ENCODE results near the gene IL15RA. TPM values are rescaled to one million over a fixed set of nuclear protein-coding genes. Genes with fewer than 3 reads are reported as not detected.
"Not testable (repeated sequence)": the region's sequence is repeated elsewhere in the genome, so short reads cannot be mapped to it uniquely, and the experiment has no call there.

Gene IL15RA
- total RNA-seq, 1 experiment from 2014 or later = 15.3 TPM

DNA sequence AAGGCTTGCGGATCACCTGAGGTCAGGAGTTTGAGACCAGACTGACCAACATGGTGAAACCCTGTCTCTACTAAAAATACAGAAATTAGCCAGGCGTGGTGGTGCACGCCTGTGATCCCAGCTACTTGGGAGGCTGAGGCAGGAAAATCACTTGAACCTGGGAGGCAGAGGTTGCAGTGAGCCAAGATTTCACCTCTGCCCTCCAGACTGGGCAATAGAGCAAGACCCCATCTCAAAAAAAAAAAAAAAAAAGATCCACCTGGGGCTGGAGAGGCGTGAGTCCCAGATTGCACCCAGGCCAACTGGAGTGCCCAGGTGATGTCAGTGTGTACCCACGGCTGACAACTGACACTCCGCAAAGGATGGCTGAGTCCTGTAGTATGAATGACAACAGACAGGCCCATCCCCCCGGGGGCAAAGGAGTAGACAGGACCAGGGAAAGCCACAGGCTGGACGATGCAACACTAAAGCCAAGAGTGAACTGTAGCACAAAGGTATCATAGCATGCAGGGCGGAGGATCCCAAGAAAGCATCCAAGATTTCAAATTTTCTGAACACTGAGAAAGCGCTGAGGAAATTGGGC is 14.9 kb downstream of the IL15RA start:
- not testable (repeated sequence) for H3K36me3 ChIP-seq, H3K27me3 ChIP-seq, DNase-seq, H3K4me3 ChIP-seq, H3K9me3 ChIP-seq

DNA sequence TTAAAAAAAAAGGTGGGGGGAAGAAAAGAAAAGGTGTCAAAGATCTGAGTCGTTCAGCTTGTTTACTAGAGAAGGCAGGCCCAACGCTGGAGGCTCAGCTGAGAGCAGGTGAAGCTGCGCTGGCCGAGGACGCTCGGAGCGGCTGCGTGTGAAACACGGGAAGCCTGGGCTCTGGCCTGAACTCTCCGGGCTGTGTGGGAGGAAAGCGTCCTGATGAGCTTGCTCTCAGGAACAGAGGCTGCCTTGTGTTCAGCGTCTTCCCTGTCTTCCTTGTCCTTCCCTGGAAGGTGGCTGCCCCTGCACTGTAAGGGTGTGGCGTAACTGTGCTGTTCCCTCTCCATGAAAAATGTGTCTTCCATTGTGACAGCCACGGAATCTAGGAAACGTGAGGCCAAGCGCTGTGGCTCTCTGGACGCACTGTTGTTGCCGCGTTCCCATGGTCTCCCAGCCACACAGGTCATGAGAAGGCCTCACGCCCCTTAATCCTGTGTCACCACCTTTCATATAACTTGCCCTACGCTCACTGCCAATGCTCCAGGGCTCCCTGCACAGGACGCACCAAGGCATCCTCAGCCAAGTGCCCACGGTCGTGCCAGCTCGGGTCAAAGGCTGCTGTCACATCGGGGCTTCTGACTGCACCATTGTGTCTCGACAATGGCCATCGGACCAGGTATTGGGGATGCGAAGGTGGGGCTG is 15.8 kb downstream of the IL15RA start:
- H3K4me3 ChIP-seq = no peak overlapping the region
- H3K36me3 ChIP-seq = peaks cover 8% of the 10 kb centered on the region; the same call in 1 of the 2 replicates
- no peaks in the 10 kb centered on the region for H3K27me3 ChIP-seq
- no peaks in the 10 kb centered on the region for H3K9me3 ChIP-seq
- DNase-seq = no peak

DNA sequence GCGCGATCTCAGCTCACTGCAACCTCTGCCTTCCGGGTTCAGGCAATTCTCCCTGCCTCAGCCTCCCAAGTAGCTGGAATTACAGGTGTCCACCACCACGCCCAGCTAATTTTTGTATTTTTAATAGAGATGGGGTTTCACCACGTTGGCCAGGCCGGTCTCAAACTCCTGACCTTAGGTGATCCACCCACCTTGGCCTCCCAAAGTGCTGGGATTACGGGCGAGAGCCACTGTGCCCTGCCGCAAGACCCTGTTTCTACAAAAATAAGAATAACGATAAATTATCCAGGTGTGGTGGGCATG is 16.4 kb downstream of the IL15RA start:
- H3K4me3 ChIP-seq, DNase-seq, H3K27me3 ChIP-seq, H3K9me3 ChIP-seq, H3K36me3 ChIP-seq: not testable (repeated sequence)

DNA sequence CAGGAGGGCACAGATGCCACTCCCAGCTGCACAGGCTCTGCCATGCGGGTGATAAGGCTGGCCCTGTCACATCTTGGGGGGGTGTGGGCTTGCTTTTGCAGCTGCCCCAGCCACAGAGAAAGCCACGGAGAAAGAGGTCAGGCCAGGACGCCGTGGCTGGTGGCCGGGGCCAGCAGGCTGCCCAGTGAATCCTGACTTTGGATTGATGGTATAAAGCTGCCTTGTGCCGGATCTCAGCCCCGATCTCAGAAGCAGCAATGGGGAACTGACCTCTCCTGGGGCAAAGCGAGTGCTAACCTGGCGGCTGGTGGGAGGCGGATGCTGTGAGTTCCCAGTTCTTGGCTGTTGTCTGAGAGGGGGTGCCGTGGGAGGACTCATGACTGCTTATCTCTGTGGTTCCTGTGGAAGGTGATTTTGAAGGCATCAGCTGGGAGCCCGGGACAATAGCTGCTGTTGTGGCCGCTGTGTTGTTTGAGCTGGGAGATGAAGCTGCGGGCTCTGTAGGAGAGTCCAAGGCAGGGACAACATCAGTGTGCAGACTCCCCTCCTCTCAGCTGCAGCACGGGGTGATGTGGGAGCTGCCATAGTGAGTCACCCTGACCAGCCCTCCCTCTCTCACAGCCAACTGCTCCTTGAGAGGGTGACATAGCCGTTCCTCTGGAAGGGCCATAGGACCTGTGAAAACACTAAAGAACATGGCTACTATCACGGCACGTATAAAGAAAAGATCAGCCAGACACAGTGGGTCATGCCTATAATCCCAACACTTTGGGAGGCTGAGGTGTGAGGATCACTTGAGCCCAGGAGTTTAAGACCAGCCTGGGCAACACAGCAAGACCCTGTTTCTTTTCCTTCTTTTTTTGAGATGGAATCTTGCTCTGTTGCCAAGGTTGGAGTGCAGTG is 17.0 kb downstream of the IL15RA start:
- Histone ChIP-seq H3K4me3 (no peak overlapping the region), H3K27me3 (no peaks in the 10 kb centered on the region), H3K36me3 (peaks cover 8% of the 10 kb centered on the region; the same call in 1 of the 2 replicates), H3K9me3 (no peaks in the 10 kb centered on the region)
- DNase-seq = no peak

DNA sequence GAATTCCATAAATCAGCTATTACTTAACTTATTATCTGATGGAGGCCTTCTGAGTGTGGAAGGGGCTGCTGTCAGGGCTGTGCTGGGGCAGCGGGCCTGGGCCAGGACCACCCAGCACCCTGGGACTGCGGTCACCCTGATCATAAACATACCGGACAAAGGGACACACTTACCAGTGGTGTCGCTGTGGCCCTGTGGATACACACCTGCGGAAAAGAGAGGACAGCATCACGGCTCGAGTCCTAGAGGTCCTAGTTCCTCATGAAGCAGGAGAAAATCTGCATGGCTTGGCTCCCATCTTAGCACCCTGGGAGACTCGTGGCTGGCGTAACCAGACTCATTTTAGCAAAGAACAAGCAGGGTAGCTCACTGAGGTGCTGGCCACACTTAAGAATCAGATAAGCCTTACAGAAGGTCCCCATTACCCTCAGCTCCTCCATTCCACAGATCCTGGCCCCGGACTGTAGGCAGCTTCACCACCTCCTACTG is 17.7 kb downstream of the IL15RA start:
- peaks cover 8% of the 10 kb centered on the region; the same call in 1 of the 2 replicates for H3K36me3 ChIP-seq
- H3K4me3 ChIP-seq = no peak overlapping the region
- DNase-seq = no peak
- no peaks in the 10 kb centered on the region for H3K9me3 ChIP-seq
- no peaks in the 10 kb centered on the region for H3K27me3 ChIP-seq

DNA sequence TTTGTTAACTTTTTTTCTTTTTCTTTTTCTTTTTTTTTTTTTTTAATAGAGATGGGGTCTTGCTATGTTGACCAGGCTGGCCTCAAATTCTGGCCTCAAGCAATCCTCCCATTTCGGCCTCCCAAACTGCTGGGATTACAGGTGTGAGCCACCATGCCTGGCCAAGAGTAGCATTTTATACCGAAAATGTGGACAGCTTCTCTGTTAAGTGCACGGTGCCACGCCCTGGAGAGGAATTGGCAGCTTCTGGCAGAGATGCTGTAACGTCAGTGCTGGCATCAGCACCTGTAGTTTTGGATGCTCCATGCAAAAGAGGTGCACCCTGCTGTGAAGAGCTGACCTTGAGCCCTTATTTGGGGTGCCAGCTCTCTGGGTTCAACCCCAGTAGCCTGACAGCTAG is 18.2 kb downstream of the IL15RA start:
- DNase-seq = no peak
- Histone ChIP-seq H3K4me3 (no peak overlapping the region), H3K36me3 (peaks cover 8% of the 10 kb centered on the region; the same call in 1 of the 2 replicates), H3K9me3 (no peaks in the 10 kb centered on the region), H3K27me3 (no peaks in the 10 kb centered on the region)

DNA sequence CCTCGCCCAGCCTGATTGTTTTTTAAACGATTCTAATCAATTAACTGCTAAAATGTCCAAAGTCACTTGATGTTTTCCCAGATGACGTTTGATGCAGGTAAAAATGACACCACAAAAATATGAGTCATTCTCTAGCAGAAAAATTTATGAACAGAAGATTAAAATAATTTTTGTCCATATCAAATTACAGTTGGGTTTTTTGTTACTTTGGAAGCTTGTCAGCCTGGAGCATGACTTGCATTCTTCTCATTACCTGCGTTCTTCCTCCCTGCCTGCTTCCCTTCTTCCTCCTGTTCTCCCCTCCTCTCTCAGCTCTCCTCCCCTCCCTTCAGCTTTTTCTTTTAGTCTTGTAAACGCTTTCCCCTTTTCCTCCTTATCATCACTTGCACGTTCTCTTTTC is 18.7 kb downstream of the IL15RA start:
- Histone ChIP-seq H3K4me3 (no peak overlapping the region), H3K27me3 (no peaks in the 10 kb centered on the region), H3K36me3 (peaks cover 8% of the 10 kb centered on the region; the same call in 1 of the 2 replicates), H3K9me3 (no peaks in the 10 kb centered on the region)
- no peak for DNase-seq

DNA sequence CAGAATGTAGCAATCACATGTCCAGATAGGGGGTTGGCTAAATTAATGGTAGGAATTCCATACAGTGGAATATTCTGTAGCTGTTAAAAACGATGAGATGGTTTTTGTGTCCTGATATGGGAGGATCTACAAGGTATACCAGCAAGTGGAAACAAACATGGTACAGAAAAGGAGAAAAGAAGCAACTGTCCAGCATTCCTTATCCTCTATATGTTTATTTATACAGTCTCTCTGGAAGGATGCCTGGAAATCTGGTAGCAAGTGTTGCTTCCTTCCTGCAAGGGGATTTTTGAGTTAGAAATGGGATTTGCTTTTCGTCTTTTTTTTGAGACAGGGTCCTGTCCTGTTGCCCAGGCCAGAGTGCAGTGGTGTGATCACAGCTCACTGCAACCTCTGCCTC is 19.3 kb downstream of the IL15RA start:
- Histone ChIP-seq H3K4me3 (no peak overlapping the region), H3K9me3 (no peaks in the 10 kb centered on the region), H3K36me3 (peaks cover 8% of the 10 kb centered on the region; the same call in 1 of the 2 replicates), H3K27me3 (no peaks in the 10 kb centered on the region)
- DNase-seq = no peak

DNA sequence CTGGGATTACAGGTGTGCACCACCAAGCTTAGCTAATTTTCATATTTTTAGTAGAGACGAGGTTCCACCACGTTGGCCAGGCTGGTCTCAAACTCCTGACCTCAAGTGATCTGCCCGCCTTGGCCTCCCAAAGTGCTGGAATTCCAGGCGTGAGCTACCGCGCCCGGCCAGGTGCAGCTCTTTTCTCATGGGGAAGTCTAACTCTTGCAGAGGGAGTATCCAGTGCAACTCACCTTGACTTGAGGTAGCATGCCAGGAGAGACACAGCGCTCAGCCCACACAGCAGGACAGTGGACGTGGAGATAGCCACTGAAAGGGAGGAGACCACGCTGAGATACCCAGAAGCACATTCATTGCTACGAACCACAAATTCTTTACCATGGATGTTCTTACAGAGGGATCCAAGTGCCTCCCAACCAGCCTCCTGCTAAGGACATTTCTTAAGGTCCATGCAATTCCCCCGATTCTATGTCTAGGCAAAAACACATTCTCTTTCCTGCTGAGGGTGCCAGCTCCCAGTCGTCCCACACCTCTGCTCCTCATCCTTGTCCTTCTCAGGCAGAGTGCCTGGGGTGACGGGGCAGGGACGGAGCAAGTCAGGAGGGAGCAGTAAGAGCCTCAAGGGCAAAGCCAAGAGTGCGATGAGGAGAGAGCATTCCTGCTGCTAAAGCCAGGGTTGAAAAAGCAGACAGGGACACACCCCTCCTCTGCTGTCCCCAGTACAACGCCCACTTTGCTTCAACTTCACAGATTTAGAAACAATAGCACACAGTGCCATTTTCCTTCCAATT is 21.0 kb downstream of the IL15RA start:
- H3K36me3 ChIP-seq = peaks cover 8% of the 10 kb centered on the region; the same call in 1 of the 2 replicates
- H3K27me3 ChIP-seq = no peaks in the 10 kb centered on the region
- DNase-seq = no peak
- H3K4me3 ChIP-seq = no peak overlapping the region
- H3K9me3 ChIP-seq = no peaks in the 10 kb centered on the region

DNA sequence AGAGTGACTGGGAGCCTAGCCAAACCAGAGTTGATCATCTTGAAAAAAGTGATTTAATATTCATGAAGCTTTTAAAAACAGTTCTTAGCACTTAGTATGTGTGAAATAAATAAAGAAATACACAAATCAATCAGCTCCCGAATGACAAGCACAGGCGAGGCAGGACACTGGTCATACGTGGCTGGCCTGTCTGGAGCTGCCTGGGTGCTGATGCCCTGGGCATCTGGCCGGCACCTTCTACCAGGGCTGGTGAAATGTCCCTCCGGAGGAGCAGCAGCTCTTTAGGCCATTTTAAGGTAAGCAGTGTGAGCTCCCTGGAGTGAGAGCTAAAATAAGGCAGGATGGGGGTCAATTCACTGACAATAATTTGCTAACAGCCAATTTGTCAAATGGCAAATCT is 23.7 kb downstream of the IL15RA start:
- H3K36me3 ChIP-seq = peaks cover 4% of the 10 kb centered on the region; the same call in 1 of the 2 replicates
- no peaks in the 10 kb centered on the region for H3K27me3 ChIP-seq
- no peak overlapping the region for H3K4me3 ChIP-seq
- no peak for DNase-seq
- H3K9me3 ChIP-seq = no peaks in the 10 kb centered on the region

DNA sequence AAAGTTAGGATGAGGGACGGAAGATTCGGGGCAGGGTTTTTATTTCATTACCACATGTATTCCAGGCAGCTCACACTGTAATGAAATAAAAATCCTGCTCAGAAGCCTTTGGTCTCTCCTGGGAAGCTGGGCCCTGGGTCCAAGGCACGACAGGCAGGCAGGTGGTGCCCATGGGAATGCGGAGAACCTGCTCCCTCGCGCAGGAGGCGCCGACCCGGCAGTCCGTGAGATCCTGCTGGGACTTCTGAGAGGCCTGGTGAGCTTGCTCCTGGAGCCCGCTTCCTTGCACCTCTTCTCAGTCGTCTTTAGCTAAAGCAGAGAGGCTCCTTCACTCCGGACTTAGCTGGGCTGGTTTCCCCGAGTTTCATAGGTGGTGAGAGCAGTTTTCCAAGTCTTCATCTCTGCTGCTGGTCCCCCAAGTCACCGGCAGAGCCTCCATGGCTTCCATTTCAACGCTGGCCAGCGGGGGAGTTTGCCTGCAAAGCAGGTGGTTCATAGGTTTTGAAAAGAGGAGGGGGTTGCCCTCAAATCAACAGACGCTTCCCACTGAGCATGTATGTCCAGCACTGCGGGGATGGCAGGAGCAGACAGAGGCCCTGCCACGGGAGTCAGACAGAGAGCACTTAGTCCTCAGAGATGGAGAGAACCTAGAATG is 24.5 kb downstream of the IL15RA start:
- no peak for DNase-seq
- Histone ChIP-seq H3K36me3 (peaks cover 3% of the 10 kb centered on the region; the same call in 1 of the 2 replicates), H3K4me3 (no peak overlapping the region), H3K27me3 (no peaks in the 10 kb centered on the region), H3K9me3 (no peaks in the 10 kb centered on the region)

DNA sequence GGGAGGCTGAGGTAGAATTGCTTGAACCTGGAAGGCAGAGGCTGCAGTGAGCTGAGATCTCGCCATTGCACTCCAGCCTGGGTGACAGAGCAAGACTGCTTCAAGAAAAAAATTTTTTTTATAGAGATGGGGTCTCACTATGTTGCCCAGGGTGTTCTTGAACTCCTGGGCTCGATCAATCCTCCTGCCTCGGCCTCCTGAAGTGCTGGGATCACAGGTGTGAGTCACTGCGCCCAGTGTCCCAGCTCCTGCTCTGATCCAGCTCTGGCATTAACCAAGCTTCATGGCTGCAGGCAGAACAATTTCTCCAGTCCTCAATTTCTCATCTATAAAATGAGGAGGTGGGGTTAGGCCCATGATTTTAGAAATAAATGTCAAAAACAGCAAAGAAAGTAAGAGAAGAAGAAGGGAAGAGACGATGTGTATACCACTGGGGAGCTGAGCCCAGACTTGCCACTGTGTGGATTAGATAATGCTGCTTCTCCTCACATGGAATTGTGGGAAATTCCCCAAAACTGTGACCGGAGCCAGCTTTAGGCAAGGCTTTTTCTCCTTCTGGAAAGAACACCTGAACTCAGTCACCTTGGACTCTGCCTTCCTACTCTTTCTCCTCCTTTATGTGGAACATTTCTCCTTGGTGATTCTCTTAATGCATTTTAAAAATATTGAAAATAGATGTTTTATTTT is 25.5 kb downstream of the IL15RA start:
- no peaks in the 10 kb centered on the region; the same call in 1 of the 2 replicates for H3K36me3 ChIP-seq
- H3K27me3 ChIP-seq = no peaks in the 10 kb centered on the region
- no peak overlapping the region for H3K4me3 ChIP-seq
- no peak for DNase-seq
- H3K9me3 ChIP-seq = no peaks in the 10 kb centered on the region

DNA sequence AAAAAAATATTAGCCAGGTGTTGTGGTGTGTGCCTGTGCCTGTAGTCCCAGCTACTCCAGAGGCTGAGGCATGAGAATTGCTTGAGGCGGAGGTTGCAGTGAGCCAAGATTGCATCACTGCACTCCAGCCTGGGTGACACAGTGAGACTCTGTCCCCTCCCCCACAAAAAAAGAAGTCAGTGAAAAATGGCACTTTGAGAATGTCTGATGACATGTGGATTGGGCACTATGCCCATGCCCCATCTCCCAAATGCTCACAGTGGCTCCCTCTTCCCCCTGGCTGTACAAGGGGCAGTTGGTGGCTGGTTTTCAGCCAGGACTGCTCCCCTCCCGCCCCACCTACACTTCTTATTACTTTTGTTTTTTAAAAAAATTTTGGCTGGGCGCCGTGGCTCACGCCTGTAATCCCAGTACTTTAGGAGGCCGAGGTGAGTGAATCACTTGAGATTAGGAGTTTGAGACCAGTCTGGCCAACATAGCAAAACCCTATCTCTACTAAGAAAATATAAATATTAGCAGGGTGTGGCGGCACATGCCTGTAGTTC is 26.1 kb downstream of the IL15RA start:
- peak; percentile 70 for DNase-seq

DNA sequence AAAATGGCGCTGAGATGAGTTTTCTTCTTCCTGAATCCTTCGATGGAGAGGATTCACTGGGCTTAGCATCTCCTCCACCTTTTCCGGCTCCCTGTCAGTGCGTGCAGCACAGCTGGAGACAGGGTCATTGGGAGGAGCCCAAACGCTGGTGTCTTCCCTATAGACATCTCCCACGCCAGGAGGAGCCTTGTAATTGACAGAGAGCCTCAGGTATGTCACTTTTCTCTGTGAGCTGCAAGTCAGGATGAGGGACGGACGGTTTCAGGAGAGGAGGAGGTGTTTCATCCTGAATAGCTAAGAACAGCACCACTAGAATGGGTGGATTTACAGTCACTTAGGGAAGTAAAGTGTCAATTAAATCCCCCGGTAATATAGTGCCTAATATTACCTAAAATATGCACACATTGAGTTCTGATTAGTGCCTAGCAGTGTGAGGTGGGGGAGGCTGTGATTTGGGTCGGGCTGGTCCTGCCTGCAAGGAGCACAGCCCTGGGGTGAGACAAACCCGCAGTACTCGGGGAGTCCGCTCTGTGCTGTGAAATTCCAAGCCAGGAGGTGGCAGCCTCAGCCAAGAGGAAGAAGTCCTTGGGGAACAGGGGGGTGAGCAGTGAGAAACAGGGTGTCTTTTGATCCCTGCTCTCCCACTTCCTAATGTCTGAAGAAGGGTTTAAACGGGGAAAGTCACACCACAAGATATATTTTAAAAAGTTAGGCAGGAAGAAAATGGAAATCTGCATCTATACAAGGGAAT is 28.2 kb downstream of the IL15RA start:
- H3K27me3 ChIP-seq = no peaks in the 10 kb centered on the region
- H3K4me3 ChIP-seq = no peak overlapping the region
- no peaks in the 10 kb centered on the region for H3K36me3 ChIP-seq
- DNase-seq = peak; percentile 42
- H3K9me3 ChIP-seq = no peaks in the 10 kb centered on the region

More for the DNA sequence above, 26.1 kb downstream of the IL15RA start:
- Histone ChIP-seq H3K9me3 (no peaks in the 10 kb centered on the region), H3K27me3 (no peaks in the 10 kb centered on the region), H3K36me3 (no peaks in the 10 kb centered on the region; the same call in 1 of the 2 replicates), H3K4me3 (no peak overlapping the region)

DNA sequence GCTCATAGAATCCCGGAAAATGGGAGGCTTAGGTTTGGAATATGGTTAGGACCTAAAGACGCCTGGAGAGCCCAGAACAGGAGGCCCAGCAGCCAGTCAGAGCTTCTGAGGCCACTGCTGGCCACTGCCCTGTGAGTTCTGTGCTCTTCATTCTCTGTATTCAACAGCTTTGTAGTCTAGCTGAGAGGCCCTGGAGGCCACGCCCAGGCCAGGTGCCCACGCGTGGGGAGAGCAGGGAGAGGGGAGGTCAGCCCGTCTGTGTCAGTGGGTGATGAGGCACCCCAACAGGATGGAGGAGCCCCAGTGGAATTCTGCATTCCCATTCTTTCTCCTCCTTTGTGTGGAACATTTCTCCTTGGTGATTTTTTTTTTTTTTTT is 29.1 kb downstream of the IL15RA start:
- no peak for DNase-seq
- H3K36me3 ChIP-seq = no peaks in the 10 kb centered on the region
- no peak overlapping the region for H3K4me3 ChIP-seq
- H3K27me3 ChIP-seq = no peaks in the 10 kb centered on the region
- no peaks in the 10 kb centered on the region for H3K9me3 ChIP-seq

Measured in MG63 (cell line).